Neural crest cell (in vitro differentiated cells): Measurements from ENCODE around the gene TMC1. TPM values are rescaled to one million over a fixed set of nuclear protein-coding genes. Genes with fewer than 3 reads are reported as not detected.

Source experiments
- DNase-seq: peaks from one replicate; pipeline ENCODE4 v3.0.0; 2021; ENCODE audit warnings: low read depth, mixed read lengths, low spot score
- H3K27ac Mint-ChIP-seq: one replicate; pipeline ENCODE4 v1.8.0; 2021; ENCODE audit warnings: mild to moderate bottlenecking, mixed read lengths; ENCODE audit not compliant: unreplicated experiment
- H3K27me3 Mint-ChIP-seq: 2 replicates; pipeline ENCODE4 v1.8.0; 2021; ENCODE audit warnings: low read depth, mild to moderate bottlenecking, mixed read lengths
- H3K36me3 Mint-ChIP-seq: 2 replicates; pipeline ENCODE4 v1.8.0; 2021; ENCODE audit warnings: low read depth, mild to moderate bottlenecking, mixed read lengths
- H3K4me1 Mint-ChIP-seq: 2 replicates; pipeline ENCODE4 v1.8.0; 2021; ENCODE audit warnings: mixed read lengths
- H3K4me3 Mint-ChIP-seq: one replicate; pipeline ENCODE4 v1.8.0; 2021; ENCODE audit warnings: mild to moderate bottlenecking, mixed read lengths
- H3K9me3 Mint-ChIP-seq: 2 replicates; pipeline ENCODE4 v1.8.0; 2021; ENCODE audit warnings: mixed read lengths
- CTCF ChIP-seq: fragments of 200-600 bp; sonication (generic); conservative IDR thresholded peaks from 2 replicates; pipeline ENCODE4 v1.5.0; 2021; ENCODE audit warnings: antibody characterized with exemption, mild to moderate bottlenecking
- total RNA-seq: library from RNA; stranded (reverse); gene quantifications from 2 replicates; pipeline ENCODE4 v1.2.1, GENCODE V29; 2021

Gene TMC1
- total RNA-seq, 1 donor from 2014 or later: 0.33 TPM

DNA sequence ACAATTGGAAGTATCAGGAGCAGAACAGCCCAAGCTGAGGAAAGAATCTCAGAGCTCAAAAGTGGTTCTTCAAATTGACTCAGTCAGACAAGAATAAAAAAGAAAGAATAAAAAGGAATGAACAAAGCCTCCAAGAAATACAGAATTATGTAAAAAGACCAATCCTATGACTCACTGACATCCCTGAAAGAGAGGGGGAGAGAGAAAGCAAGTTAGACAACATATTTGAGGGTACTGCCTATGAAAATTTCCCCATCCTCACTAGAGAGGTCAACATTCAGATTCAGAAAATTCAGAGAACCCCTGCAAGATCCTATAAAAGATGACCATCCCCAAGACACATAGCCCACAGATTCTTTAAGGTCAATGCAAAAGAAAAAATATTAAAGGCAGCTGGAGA, 258.2 kb downstream of the TMC1 start:
- Mint-ChIP-seq H3K27me3 (no peaks in the 10 kb centered on the region), H3K9me3 (peaks cover 5% of the 10 kb centered on the region), H3K4me1 (no peaks in the 10 kb centered on the region), H3K36me3 (no peaks in the 10 kb centered on the region), H3K4me3 (no peak overlapping the region), H3K27ac (no peak overlapping the region)
- TF ChIP-seq CTCF: no peak
- no peak for DNase-seq

DNA sequence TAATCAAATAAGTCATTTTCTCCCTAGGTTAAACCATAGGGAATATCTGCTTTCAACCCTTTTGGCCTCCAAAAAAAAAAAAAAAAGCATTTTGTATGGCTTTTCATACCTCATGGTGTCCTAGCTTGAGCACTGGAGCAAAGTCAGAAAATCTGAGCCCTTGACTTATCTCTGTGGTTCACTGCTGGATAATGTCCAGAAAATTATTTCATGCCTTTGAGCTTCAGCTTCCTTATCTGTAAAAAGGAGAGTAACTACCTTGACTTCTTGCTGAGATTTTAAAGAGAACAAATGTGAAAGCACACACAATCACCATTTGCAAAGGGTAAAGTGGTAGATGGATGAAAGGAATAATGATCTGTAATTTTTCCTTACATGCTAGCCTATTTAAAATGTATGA, 265.5 kb downstream of the TMC1 start:
- Mint-ChIP-seq H3K36me3 (no peaks in the 10 kb centered on the region), H3K4me1 (no peaks in the 10 kb centered on the region), H3K27me3 (no peaks in the 10 kb centered on the region), H3K27ac (no peak overlapping the region), H3K4me3 (no peak overlapping the region), H3K9me3 (peaks cover 7% of the 10 kb centered on the region)
- no peak for TF ChIP-seq CTCF
- DNase-seq: no peak

DNA sequence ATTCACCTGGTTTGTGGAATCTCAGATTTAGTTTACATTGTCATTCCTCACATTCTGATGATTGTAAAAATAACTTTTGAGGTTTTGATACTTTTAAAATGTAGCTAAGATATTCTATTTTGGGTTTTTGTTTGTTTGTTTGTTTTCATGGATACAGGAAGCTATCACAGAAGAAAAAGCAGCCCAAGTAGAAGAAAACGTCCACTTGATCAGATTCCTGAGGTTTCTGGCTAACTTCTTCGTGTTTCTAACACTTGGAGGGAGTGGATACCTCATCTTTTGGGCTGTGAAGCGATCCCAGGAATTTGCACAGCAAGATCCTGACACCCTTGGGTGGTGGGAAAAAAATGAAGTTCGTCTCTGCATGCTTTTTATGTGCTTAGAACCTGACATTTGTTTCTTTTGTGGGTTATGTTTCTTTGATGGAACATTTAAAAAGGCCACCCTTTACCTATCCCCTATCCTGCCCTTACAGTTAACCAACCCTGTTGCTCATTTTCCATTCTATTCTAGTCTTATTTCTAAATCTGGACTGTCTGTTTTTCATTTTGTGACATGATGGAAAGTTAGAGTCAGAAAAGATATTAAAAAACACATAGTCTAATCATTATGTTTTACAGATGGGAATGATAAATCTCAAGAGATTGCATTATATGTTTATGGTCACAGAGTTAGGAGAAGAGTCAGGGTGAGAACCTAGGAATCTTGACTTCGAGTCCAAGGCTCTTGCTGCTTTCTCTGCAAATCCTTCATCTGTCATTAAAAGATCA, 267.7 kb downstream of the TMC1 start:
- H3K9me3 Mint-ChIP-seq: peaks cover 8% of the 10 kb centered on the region
- no peak for TF ChIP-seq CTCF
- H3K27me3 Mint-ChIP-seq: no peaks in the 10 kb centered on the region
- H3K4me3 Mint-ChIP-seq: no peak overlapping the region
- H3K27ac Mint-ChIP-seq: no peak overlapping the region
- no peaks in the 10 kb centered on the region for H3K4me1 Mint-ChIP-seq
- DNase-seq: no peak
- no peaks in the 10 kb centered on the region for H3K36me3 Mint-ChIP-seq

DNA sequence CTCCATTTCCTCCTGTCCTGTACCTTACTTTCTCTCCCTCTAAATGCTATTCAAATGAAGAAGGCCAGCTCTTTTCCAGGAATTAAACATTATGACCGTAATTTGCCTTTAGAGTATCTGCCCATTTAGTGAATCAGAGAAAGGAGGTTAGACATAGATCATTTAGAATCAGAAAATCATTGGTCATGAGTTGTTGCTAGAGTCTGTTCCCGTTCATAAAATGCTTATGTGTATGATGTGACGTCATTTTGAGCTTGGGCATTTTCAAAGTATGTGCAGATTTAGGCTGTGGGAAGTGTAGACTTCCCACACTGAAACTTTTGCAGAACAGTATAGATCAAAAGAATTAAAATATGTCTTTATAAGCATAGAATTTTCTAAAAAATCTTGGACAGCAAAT, 268.5 kb downstream of the TMC1 start:
- no peak for DNase-seq
- H3K4me1 Mint-ChIP-seq: no peaks in the 10 kb centered on the region
- no peaks in the 10 kb centered on the region for H3K27me3 Mint-ChIP-seq
- no peak for TF ChIP-seq CTCF
- peaks cover 2% of the 10 kb centered on the region for H3K36me3 Mint-ChIP-seq
- no peak overlapping the region for H3K27ac Mint-ChIP-seq
- no peak overlapping the region for H3K4me3 Mint-ChIP-seq
- H3K9me3 Mint-ChIP-seq: peaks cover 12% of the 10 kb centered on the region

- no peaks in the 10 kb centered on the region for H3K4me1 Mint-ChIP-seq
- peaks cover 19% of the 10 kb centered on the region for H3K9me3 Mint-ChIP-seq
- no peak overlapping the region for H3K4me3 Mint-ChIP-seq
- TF ChIP-seq CTCF: no peak
- peaks cover 9% of the 10 kb centered on the region for H3K36me3 Mint-ChIP-seq
- H3K27ac Mint-ChIP-seq: no peak overlapping the region
- DNase-seq: no peak
- H3K27me3 Mint-ChIP-seq: no peaks in the 10 kb centered on the region
Measured at GRCh38 chr9:72790989-72791388, 269.6 kb downstream of the TMC1 start.
